WTC11 (cell line): ENCODE data around the gene SETD1A.

Source experiments
- ATF3 ChIP-seq: sonication (generic); formaldehyde crosslinking; conservative IDR thresholded peaks from 2 replicates; pipeline ENCODE4 v1.8.1; 2022; ENCODE audit warnings: mild to moderate bottlenecking, missing genetic modification reagents
- CTCF ChIP-seq: fragments of 200-600 bp; IDR thresholded peaks from 2 replicates; pipeline ENCODE4 v1.8.0; 2022; ENCODE audit warnings: antibody characterized with exemption
- ESRRA ChIP-seq: sonication (generic); formaldehyde crosslinking; IDR thresholded peaks from 2 replicates; pipeline ENCODE4 v1.8.1; 2022; ENCODE audit warnings: mild to moderate bottlenecking, missing genetic modification reagents, borderline replicate concordance
- GABPB1 ChIP-seq: sonication (generic); formaldehyde crosslinking; IDR thresholded peaks from 2 replicates; pipeline ENCODE4 v1.8.1; 2023; ENCODE audit warnings: mild to moderate bottlenecking, missing genetic modification reagents
- SMAD4 ChIP-seq: sonication (generic); formaldehyde crosslinking; IDR thresholded peaks from 2 replicates; pipeline ENCODE4 v1.8.0; 2022; ENCODE audit warnings: mild to moderate bottlenecking, missing genetic modification reagents
- SOX15 ChIP-seq: fragments of 250-450 bp; sonication (Bioruptor Pico); IDR thresholded peaks from 2 replicates; pipeline ENCODE4 v1.9.0; 2021; ENCODE audit warnings: mild to moderate bottlenecking
- TEAD4 ChIP-seq: sonication (generic); formaldehyde crosslinking; IDR thresholded peaks from 2 replicates; pipeline ENCODE4 v1.8.0; 2022; ENCODE audit warnings: mild to moderate bottlenecking, missing genetic modification reagents
- ZBTB21 ChIP-seq: sonication (generic); formaldehyde crosslinking; IDR thresholded peaks from 2 replicates; pipeline ENCODE4 v1.8.1; 2023; ENCODE audit warnings: mild to moderate bottlenecking, missing genetic modification reagents, borderline replicate concordance
- ZNF138 ChIP-seq: sonication (generic); formaldehyde crosslinking; conservative IDR thresholded peaks from 2 replicates; pipeline ENCODE4 v1.8.1; 2022; ENCODE audit warnings: mild to moderate bottlenecking, moderate library complexity, missing genetic modification reagents
- ZSCAN18 ChIP-seq: fragments of 250-450 bp; sonication (Bioruptor Pico); IDR thresholded peaks from 2 replicates; pipeline ENCODE4 v2.1.2; 2022; ENCODE audit warnings: mild to moderate bottlenecking, moderate library complexity
- TF ChIP-seq, protein P1 (sequence below): sonication (generic); formaldehyde crosslinking; IDR thresholded peaks from 2 replicates; pipeline ENCODE4 v1.8.0; 2022; ENCODE audit warnings: mild to moderate bottlenecking, missing genetic modification reagents
- TF ChIP-seq, protein P2 (sequence below): sonication (generic); formaldehyde crosslinking; IDR thresholded peaks from 2 replicates; pipeline ENCODE4 v1.8.1; 2022; ENCODE audit warnings: low read depth, missing genetic modification reagents, borderline replicate concordance
- TF ChIP-seq, protein P3 (sequence below): fragments of 250-450 bp; sonication (Bioruptor Pico); IDR thresholded peaks from 2 replicates; pipeline ENCODE4 v1.9.0; 2021; ENCODE audit warnings: mild to moderate bottlenecking

DNA sequence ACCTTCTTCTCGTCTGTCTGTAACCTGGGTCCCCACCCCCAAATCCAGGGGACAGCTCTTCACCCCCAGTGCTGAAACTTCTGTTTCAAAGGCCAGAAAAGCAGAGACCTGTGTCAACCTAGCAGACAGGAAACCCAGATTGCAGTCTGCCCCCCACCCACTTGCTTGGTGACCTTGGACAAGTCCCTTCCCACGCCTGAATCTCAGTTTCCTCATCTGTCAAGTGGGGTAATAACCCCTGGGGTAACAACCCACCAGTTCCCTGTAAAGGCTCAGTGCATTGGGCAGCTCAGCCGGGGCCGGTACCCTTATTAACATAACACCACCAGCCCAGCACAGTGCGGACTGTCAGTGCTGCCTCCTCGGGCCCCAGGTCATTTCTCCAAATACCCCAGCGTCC is 51.6 kb downstream of the SETD1A start:
- no peak for TF ChIP-seq ZSCAN18 (CRISPR knock-in tag)
- TF ChIP-seq ZNF138 (CRISPR knock-in tag) = no peak
- no peak for TF ChIP-seq CTCF
- TF ChIP-seq, protein P1, sequence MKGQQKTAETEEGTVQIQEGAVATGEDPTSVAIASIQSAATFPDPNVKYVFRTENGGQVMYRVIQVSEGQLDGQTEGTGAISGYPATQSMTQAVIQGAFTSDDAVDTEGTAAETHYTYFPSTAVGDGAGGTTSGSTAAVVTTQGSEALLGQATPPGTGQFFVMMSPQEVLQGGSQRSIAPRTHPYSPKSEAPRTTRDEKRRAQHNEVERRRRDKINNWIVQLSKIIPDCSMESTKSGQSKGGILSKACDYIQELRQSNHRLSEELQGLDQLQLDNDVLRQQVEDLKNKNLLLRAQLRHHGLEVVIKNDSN (CRISPR knock-in tag) = no peak
- no peak for TF ChIP-seq SOX15 (CRISPR knock-in tag)
- TF ChIP-seq GABPB1 (CRISPR knock-in tag) = no peak
- no peak for TF ChIP-seq ZBTB21 (CRISPR knock-in tag)
- no peak for TF ChIP-seq SMAD4 (CRISPR knock-in tag)
- no peak for TF ChIP-seq ATF3
- TF ChIP-seq, protein P2, sequence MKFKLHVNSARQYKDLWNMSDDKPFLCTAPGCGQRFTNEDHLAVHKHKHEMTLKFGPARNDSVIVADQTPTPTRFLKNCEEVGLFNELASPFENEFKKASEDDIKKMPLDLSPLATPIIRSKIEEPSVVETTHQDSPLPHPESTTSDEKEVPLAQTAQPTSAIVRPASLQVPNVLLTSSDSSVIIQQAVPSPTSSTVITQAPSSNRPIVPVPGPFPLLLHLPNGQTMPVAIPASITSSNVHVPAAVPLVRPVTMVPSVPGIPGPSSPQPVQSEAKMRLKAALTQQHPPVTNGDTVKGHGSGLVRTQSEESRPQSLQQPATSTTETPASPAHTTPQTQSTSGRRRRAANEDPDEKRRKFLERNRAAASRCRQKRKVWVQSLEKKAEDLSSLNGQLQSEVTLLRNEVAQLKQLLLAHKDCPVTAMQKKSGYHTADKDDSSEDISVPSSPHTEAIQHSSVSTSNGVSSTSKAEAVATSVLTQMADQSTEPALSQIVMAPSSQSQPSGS (CRISPR knock-in tag) = no peak
- no peak for TF ChIP-seq ESRRA (CRISPR knock-in tag)
- TF ChIP-seq TEAD4 = no peak
- TF ChIP-seq, protein P3, sequence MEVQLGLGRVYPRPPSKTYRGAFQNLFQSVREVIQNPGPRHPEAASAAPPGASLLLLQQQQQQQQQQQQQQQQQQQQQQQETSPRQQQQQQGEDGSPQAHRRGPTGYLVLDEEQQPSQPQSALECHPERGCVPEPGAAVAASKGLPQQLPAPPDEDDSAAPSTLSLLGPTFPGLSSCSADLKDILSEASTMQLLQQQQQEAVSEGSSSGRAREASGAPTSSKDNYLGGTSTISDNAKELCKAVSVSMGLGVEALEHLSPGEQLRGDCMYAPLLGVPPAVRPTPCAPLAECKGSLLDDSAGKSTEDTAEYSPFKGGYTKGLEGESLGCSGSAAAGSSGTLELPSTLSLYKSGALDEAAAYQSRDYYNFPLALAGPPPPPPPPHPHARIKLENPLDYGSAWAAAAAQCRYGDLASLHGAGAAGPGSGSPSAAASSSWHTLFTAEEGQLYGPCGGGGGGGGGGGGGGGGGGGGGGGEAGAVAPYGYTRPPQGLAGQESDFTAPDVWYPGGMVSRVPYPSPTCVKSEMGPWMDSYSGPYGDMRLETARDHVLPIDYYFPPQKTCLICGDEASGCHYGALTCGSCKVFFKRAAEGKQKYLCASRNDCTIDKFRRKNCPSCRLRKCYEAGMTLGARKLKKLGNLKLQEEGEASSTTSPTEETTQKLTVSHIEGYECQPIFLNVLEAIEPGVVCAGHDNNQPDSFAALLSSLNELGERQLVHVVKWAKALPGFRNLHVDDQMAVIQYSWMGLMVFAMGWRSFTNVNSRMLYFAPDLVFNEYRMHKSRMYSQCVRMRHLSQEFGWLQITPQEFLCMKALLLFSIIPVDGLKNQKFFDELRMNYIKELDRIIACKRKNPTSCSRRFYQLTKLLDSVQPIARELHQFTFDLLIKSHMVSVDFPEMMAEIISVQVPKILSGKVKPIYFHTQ (CRISPR knock-in tag) = no peak
